Endothelial cell of umbilical vein (primary cell): Measurements from ENCODE around the gene PLPP2. TPM values are rescaled to one million over a fixed set of nuclear protein-coding genes. Genes with fewer than 3 reads are reported as not detected.

Experiments
- BruUV-seq: library from RNA; stranded (reverse); fragments of 400-500 nt; replicated peaks from 2 replicates; lab custom pipeline; 2021; lab: Mats Ljungman, UMichigan
- CTCF ChIA-PET: fragments of 300-600, 350-600 bp; sonication (Branson Sonifier 250); formaldehyde crosslinking; loops from one replicate; lab custom pipeline; 2021; ENCODE audit warnings: antibody characterized with exemption, inconsistent platforms; lab: Charles Lee
- POLR2A ChIA-PET: fragments of 300-600, 350-600 bp; sonication (Branson Sonifier 250); formaldehyde crosslinking; loops from one replicate; lab custom pipeline; 2021; ENCODE audit warnings: antibody characterized with exemption, inconsistent platforms; lab: Charles Lee
- DNase-seq: peaks from one replicate; pipeline ENCODE4 v3.0.0-alpha.2; 2011; ENCODE audit warnings: low read depth, low spot score
- FAIRE-seq: peaks from 2 replicates; lab custom pipeline; 2011; peaks lifted over from hg19 to GRCh38; lab: Jason Lieb, UNC
- H2AFZ ChIP-seq: 2 replicates; pipeline ENCODE4 v1.6.0; 2012; ENCODE audit warnings: low read depth, low read length, control low read depth, inconsistent platforms
- H3K27ac ChIP-seq: 2 replicates; pipeline ENCODE4 v1.5.1; 2011; ENCODE audit warnings: low read depth, mild to moderate bottlenecking, control low read depth, low read length, moderate library complexity; ENCODE audit not compliant: insufficient read depth
- H3K27me3 ChIP-seq, 2 experiments: 2 replicates each; pipeline versions ENCODE4 v1.6.0 to v1.6.1; 2011; ENCODE audit warnings: low read length in 2 of 2, mixed read lengths in 1 of 2; ENCODE audit not compliant: control insufficient read depth in 2 of 2, insufficient read depth in 2 of 2
- H3K36me3 ChIP-seq, 2 experiments: 2 replicates in 1 of 2; 3 replicates in 1 of 2; pipeline ENCODE4 v1.5.1; 2011; ENCODE audit warnings: low read length in 2 of 2, mild to moderate bottlenecking in 1 of 2, moderate library complexity in 1 of 2; ENCODE audit not compliant: control insufficient read depth in 2 of 2, insufficient read depth in 2 of 2; ENCODE audit errors: extremely low read depth in 1 of 2
- H3K4me1 ChIP-seq: 3 replicates; pipeline ENCODE4 v1.5.1; 2011; ENCODE audit warnings: mild to moderate bottlenecking, low read length; ENCODE audit not compliant: control insufficient read depth, insufficient read depth; ENCODE audit errors: extremely low read depth
- H3K4me2 ChIP-seq: 2 replicates; pipeline ENCODE4 v1.6.1; 2011; ENCODE audit warnings: low read length, control low read depth, mixed read lengths; ENCODE audit not compliant: insufficient read depth
- H3K4me3 ChIP-seq, 3 experiments: fragments of 200-600 bp in 1 of 3; sonication (generic), shearing (Covaris generic) in 1 of 3; replicated peaks in 1 of 3; 2 replicates each; pipeline ENCODE4 v1.5.1; 2011 to 2016; ENCODE audit warnings: control low read depth in 3 of 3, low read length in 3 of 3, mild to moderate bottlenecking in 2 of 3, inconsistent platforms in 1 of 3, low read depth in 1 of 3, moderate library complexity in 1 of 3; ENCODE audit not compliant: insufficient read depth in 1 of 3
- H3K79me2 ChIP-seq: 2 replicates; pipeline ENCODE4 v1.6.0; 2012; ENCODE audit warnings: low read length, inconsistent platforms; ENCODE audit not compliant: control insufficient read depth, insufficient read depth
- H3K9ac ChIP-seq: replicated peaks from 2 replicates; pipeline ENCODE3; 2011; ENCODE audit warnings: low read length, control low read depth; ENCODE audit not compliant: insufficient read depth; ENCODE audit errors: extremely low read depth
- H3K9me1 ChIP-seq: replicated peaks from 3 replicates; pipeline ENCODE4 v1.6.0; 2011; ENCODE audit warnings: mild to moderate bottlenecking, low read length; ENCODE audit not compliant: control insufficient read depth, insufficient read depth; ENCODE audit errors: extremely low read depth
- H3K9me3 ChIP-seq: replicated peaks from 2 replicates; pipeline ENCODE4 v1.5.1; 2012; ENCODE audit warnings: low read length, inconsistent platforms; ENCODE audit not compliant: control insufficient read depth, insufficient read depth
- H4K20me1 ChIP-seq: replicated peaks from 2 replicates; pipeline ENCODE3; 2011; ENCODE audit warnings: mild to moderate bottlenecking, low read length; ENCODE audit not compliant: control insufficient read depth, insufficient read depth; ENCODE audit errors: extremely low read depth
- FOS ChIP-seq: IDR thresholded peaks from 2 replicates; pipeline ENCODE4 v1.6.1; 2011; ENCODE audit warnings: mild to moderate bottlenecking, low read length, moderate library complexity, borderline replicate concordance; ENCODE audit not compliant: insufficient read depth
- JUN ChIP-seq: IDR thresholded peaks from 2 replicates; pipeline ENCODE4 v1.6.1; 2011; ENCODE audit warnings: borderline replicate concordance, low read depth; ENCODE audit not compliant: insufficient read length, insufficient read depth
- MYC ChIP-seq: IDR thresholded peaks from one replicate; pipeline ENCODE4 v1.6.1; 2011; ENCODE audit warnings: mild to moderate bottlenecking, low read depth, low read length
- POLR2A ChIP-seq: IDR thresholded peaks from 2 replicates; pipeline ENCODE4 v1.6.1; 2012; ENCODE audit warnings: low read depth, mild to moderate bottlenecking, control low read depth, low read length
- POLR2AphosphoS5 ChIP-seq: IDR thresholded peaks from 2 replicates; pipeline ENCODE4 v1.6.1; 2012; ENCODE audit warnings: low read depth, mild to moderate bottlenecking, control low read depth, low read length, moderate library complexity; ENCODE audit not compliant: insufficient read depth
- dilution Hi-C: fragments of 300-500 bp; cut with MboI; formaldehyde crosslinking; loops from one replicate; pipeline ENCODE4 v1.15.0; 2019; ENCODE audit warnings: low sequenced_read_pairs; ENCODE audit not compliant: extremely low pct_ligation_motif_present
- intact Hi-C: fragments of 100-400 bp; cut with micrococcal nuclease; formaldehyde crosslinking; loops from one replicate; pipeline ENCODE4 v1.10.0; 2022
- polyA plus RNA-seq, 4 experiments: library from polyadenylated mRNA; depleted of rRNA in 3 of 4; stranded (reverse) in 3 of 4; unstranded in 1 of 4; fragments of >200 nt; gene quantifications; 2 replicates each; pipeline versions ENCODE4 v1.2.1 to v1.2.3, GENCODE V29; 2011 to 2012; ENCODE audit warnings: missing spikeins in 1 of 4
- total RNA-seq: library from RNA; stranded (reverse); gene quantifications from 2 replicates; pipeline ENCODE4 v1.2.3, GENCODE V29; 2021

Gene PLPP2
- total and polyA plus RNA-seq, 2 donors (not counting 3 experiments of a cell fraction or from before 2014, with no cell fraction given): 27.9 to 34.3 TPM

DNA sequence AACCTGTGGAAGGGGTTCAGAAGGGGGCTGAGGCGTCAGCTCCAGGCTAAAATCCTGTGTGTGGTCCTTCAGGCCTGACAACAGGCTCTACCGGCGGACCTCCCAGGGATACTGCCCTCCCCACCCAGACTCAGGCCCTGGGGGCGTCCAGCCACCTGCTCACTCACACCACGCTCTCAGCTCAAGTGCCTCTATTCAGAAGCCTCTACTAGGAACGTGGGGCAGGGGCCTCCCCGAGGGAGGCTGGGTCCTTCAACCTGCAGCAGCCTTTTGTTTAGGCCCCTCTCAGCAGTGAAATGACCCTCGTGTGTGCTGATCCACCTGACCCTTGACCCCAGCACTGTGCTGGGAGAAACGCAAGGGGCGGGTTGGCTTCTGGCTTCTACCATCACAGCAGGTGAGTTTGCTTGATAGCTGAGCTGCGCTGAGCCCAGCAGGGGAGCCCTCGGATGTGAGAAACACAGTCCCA is 10.6 kb downstream of the PLPP2 start:
- dilution Hi-C loops (no loop called here), intact Hi-C loops (no loop called here)
- Histone ChIP-seq H3K9ac (no peak overlapping the region), H2AFZ (no peak overlapping the region), H3K4me1 (no peaks in the 10 kb centered on the region), H3K36me3 (no peaks in the 10 kb centered on the region), H3K27me3 (no peaks in the 10 kb centered on the region), H3K9me1 (no peaks in the 10 kb centered on the region), H3K9me3 (no peaks in the 10 kb centered on the region), H3K27ac (no peak overlapping the region), H4K20me1 (no peaks in the 10 kb centered on the region), H3K79me2 (no peaks in the 10 kb centered on the region), H3K4me3 (no peak overlapping the region), H3K4me2 (no peak overlapping the region)
- BruUV-seq: no TSS peak
- ChIA-PET POLR2A (interaction anchor here (0.6 kb wide), 1 partner anchor 226 kb away, joined by 3 read pairs; no protein-coding TSS in a partner anchor), CTCF (interaction anchor here (1.3 kb wide), 1 partner anchor 9 kb away, joined by 4 read pairs; no protein-coding TSS in a partner anchor)
- no peak for FAIRE-seq
- DNase-seq: no peak
- TF ChIP-seq JUN: no peak
- no peak for TF ChIP-seq POLR2AphosphoS5
- TF ChIP-seq FOS: no peak
- TF ChIP-seq POLR2A: no peak
- TF ChIP-seq MYC: no peak

DNA sequence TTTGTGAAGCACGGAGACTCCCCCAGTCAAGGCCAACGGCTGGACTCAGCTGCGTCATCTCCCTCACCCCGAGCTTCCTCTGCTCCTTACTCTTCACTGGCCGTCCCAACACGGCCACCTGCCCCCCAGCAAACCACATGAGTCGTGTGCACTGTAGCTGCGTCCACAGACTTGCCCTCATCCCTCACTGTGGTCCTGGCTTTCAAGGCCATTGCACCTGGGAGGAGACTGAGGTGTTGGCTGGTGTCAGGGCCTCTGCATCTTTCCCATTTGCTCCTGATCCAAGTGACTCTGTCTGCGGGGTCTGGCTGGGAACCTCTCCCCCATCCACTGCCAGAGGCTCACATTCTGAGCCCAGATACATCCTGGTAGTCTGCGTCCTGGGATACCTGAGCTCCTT is 11.5 kb downstream of the PLPP2 start:
- no peak overlapping the region for H3K9ac ChIP-seq
- no peaks in the 10 kb centered on the region for H3K79me2 ChIP-seq
- no peak for FAIRE-seq
- no peaks in the 10 kb centered on the region for H4K20me1 ChIP-seq
- H3K4me1 ChIP-seq: no peaks in the 10 kb centered on the region
- intact Hi-C loops (no loop called here), dilution Hi-C loops (no loop called here)
- no peak for DNase-seq
- H3K9me3 ChIP-seq: no peaks in the 10 kb centered on the region
- H3K27me3 ChIP-seq: no peaks in the 10 kb centered on the region
- H2AFZ ChIP-seq: no peak overlapping the region
- ChIA-PET POLR2A (no interaction called here), CTCF (interaction anchor here (1.3 kb wide), 1 partner anchor 8 kb away, joined by 4 read pairs; no protein-coding TSS in a partner anchor)
- no peak overlapping the region for H3K27ac ChIP-seq
- no TSS peak for BruUV-seq
- no peak overlapping the region for H3K4me3 ChIP-seq
- TF ChIP-seq MYC (no peak), POLR2AphosphoS5 (no peak)
- H3K4me2 ChIP-seq: no peak overlapping the region
- H3K36me3 ChIP-seq: no peaks in the 10 kb centered on the region
- H3K9me1 ChIP-seq: no peaks in the 10 kb centered on the region
